Measurements from ENCODE around the gene SPEM3.

DNA sequence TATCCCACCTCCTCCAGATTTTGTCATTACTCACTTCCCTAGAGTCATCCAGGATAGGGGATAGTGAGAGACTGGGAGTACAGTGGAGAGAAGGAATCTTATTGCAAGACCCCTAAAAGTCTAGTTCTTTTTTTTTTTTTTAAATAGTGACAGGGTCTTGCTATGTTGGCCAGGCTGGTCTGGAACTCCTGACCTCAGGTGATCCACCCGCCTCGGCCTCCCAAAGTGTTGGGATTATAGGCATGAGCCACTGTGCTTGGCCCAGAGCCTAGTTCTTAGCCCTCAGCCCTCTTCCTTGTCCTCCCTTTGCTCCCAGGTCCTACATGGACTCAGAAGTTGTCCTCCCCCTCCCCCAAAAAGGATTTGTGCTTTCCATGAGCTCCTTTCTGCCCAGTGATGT lies 13.5 kb downstream of the SPEM3 start:
- no peak for TF ChIP-seq CTCF (IDR thresholded peaks at IDR 0.05)
- no peak for TF ChIP-seq EZH2 (IDR thresholded peaks at IDR 0.05)
- no peak for TF ChIP-seq EZH2phosphoT487 (IDR thresholded peaks at IDR 0.05)
